Neuronal stem cell (in vitro differentiated cells): ENCODE data around the gene CTAGE9.

Experiments
- DNase-seq: peaks from one replicate; pipeline ENCODE4 v3.0.0-alpha.2; 2013; ENCODE audit warnings: low spot score
- H2AFZ ChIP-seq: one replicate; pipeline ENCODE4 v1.6.1; 2013; ENCODE audit warnings: mild to moderate bottlenecking, low read length, inconsistent platforms
- H2AK5ac ChIP-seq: 2 replicates; pipeline ENCODE4 v1.6.1; 2013; ENCODE audit warnings: low read depth, mild to moderate bottlenecking, inconsistent platforms, low read length, moderate library complexity, mixed read lengths
- H2BK120ac ChIP-seq: 2 replicates; pipeline ENCODE4 v1.6.1; 2013; ENCODE audit warnings: low read depth, mild to moderate bottlenecking, inconsistent platforms, low read length, moderate library complexity, mixed read lengths
- H2BK12ac ChIP-seq: one replicate; pipeline ENCODE4 v1.6.1; 2013; ENCODE audit warnings: low read length, inconsistent platforms
- H2BK15ac ChIP-seq: 2 replicates; pipeline ENCODE4 v1.6.1; 2013; ENCODE audit warnings: mild to moderate bottlenecking, low read length, inconsistent platforms, mixed read lengths
- H2BK5ac ChIP-seq: one replicate; pipeline ENCODE4 v1.6.1; 2013; ENCODE audit warnings: inconsistent platforms, mild to moderate bottlenecking, low read length, moderate library complexity
- H3K14ac ChIP-seq: one replicate; pipeline ENCODE4 v1.6.1; 2013; ENCODE audit warnings: low read length, inconsistent platforms
- H3K18ac ChIP-seq: 2 replicates; pipeline ENCODE4 v1.6.1; 2013; ENCODE audit warnings: low read length, inconsistent platforms
- H3K23ac ChIP-seq: 2 replicates; pipeline ENCODE4 v1.6.1; 2013; ENCODE audit warnings: low read depth, mild to moderate bottlenecking, mixed read lengths, low read length, inconsistent platforms; ENCODE audit not compliant: poor library complexity
- H3K27ac ChIP-seq: replicated peaks from 3 replicates; pipeline ENCODE4 v1.5.1; 2013; ENCODE audit warnings: low read length, inconsistent platforms
- H3K27me3 ChIP-seq, 3 experiments: 2 replicates each; pipeline ENCODE4 v1.6.1; 2013; ENCODE audit warnings: low read length in 3 of 3, mild to moderate bottlenecking in 2 of 3, inconsistent platforms in 1 of 3, low read depth in 1 of 3, mixed read lengths in 1 of 3, moderate library complexity in 1 of 3; ENCODE audit not compliant: control insufficient read depth in 3 of 3, insufficient read depth in 3 of 3
- H3K36me3 ChIP-seq, 2 donors: replicated peaks in 1 of 2; 2 replicates each; pipeline ENCODE4 v1.6.1; 2013; ENCODE audit warnings: low read length in 2 of 2; ENCODE audit not compliant: control insufficient read depth in 2 of 2, insufficient read depth in 2 of 2
- H3K4ac ChIP-seq: 2 replicates; pipeline ENCODE4 v1.6.1; 2013; ENCODE audit warnings: inconsistent platforms, mild to moderate bottlenecking, low read length, moderate library complexity
- H3K4me1 ChIP-seq, 2 donors: 1 replicate in 1 of 2; 2 replicates in 1 of 2; pipeline ENCODE4 v1.6.1; 2013; ENCODE audit warnings: low read length in 2 of 2, low read depth in 1 of 2; ENCODE audit not compliant: control insufficient read depth in 2 of 2, insufficient read depth in 1 of 2
- H3K4me2 ChIP-seq: one replicate; pipeline ENCODE4 v1.6.1; 2013; ENCODE audit warnings: mild to moderate bottlenecking, low read length, inconsistent platforms; ENCODE audit not compliant: insufficient read depth, poor library complexity, severe bottlenecking
- H3K4me3 ChIP-seq, 2 donors: 2 replicates each; pipeline ENCODE4 v1.5.1; 2013; ENCODE audit warnings: low read length in 2 of 2, mild to moderate bottlenecking in 2 of 2, inconsistent platforms in 1 of 2, moderate library complexity in 1 of 2
- H3K79me1 ChIP-seq: one replicate; pipeline ENCODE4 v1.6.1; 2013; ENCODE audit warnings: low read depth, mild to moderate bottlenecking, inconsistent platforms, low read length, moderate library complexity
- H3K9ac ChIP-seq: one replicate; pipeline ENCODE4 v1.6.1; 2013; ENCODE audit warnings: mild to moderate bottlenecking, low read depth, low read length, inconsistent platforms; ENCODE audit not compliant: poor library complexity
- H3K9me3 ChIP-seq, 2 donors: replicated peaks in 1 of 2; 2 replicates each; pipeline versions ENCODE3 to v1.6.1; 2013; ENCODE audit warnings: low read length in 2 of 2, mild to moderate bottlenecking in 2 of 2, inconsistent platforms in 1 of 2, low read depth in 1 of 2, mixed read lengths in 1 of 2, moderate library complexity in 1 of 2; ENCODE audit not compliant: control insufficient read depth in 2 of 2, insufficient read depth in 1 of 2
- H4K8ac ChIP-seq: one replicate; pipeline ENCODE4 v1.6.1; 2013; ENCODE audit warnings: low read depth, mild to moderate bottlenecking, inconsistent platforms, low read length, moderate library complexity
- H4K91ac ChIP-seq: one replicate; pipeline ENCODE4 v1.6.1; 2013; ENCODE audit warnings: low read length, low read depth, mild to moderate bottlenecking, inconsistent platforms; ENCODE audit not compliant: poor library complexity
- WGBS, 2 donors: extraction: QIAGEN DNeasy Blood & Tissue Kit; methylation state at CpG; one replicate each; pipeline ENCODE4 v1.1.7; 2013; ENCODE audit warnings: missing lambda C conversion rate in 2 of 2, mixed read lengths in 1 of 2; ENCODE audit not compliant: insufficient read length in 2 of 2, insufficient replicate concordance in 1 of 2; ENCODE audit errors: extremely low coverage in 2 of 2; 5-methylcytosine and 5-hydroxymethylcytosine counted together

The CTAGE9 gene

GRCh38 chr6:131740161-131740560 lies 29.3 kb upstream of the CTAGE9 start:
- no peaks in the 10 kb centered on the region for H3K79me1 ChIP-seq
- H2AK5ac ChIP-seq, result no peak overlapping the region

DNA sequence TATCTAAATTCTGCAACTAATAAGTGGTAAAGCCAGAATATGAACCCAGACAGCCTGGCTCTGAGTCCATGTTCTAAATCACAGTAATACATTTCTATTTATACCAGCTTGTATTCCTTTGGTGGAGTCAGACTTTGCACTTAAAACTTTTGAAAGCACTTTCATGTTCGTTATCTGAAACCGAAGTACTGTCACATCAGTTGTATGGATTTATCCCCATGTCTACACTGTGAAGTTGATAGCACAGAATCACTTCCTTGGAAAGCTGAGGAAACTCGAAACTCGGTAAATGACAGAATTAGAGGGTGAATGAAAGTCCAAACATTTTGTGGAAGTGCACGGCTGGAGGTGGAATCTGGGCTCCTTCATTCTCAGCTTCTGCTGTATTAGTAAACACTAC lies 28.3 kb upstream of the CTAGE9 start:
- no CpG with 5 or more reads among the region's 5 CpGs for WGBS, 2 donors
- no peak overlapping the region for H3K4me2 ChIP-seq

More at GRCh38 chr6:131740161-131740560, 29.3 kb upstream of the CTAGE9 start:
- no peak overlapping the region for H2BK12ac ChIP-seq
- no peak overlapping the region for H3K4me2 ChIP-seq
- H2AFZ ChIP-seq, result no peak overlapping the region
- WGBS, 2 donors, result no CpG with 5 or more reads among the region's 4 CpGs
- H3K4me3 ChIP-seq, result no peak overlapping the region
- no peak overlapping the region for H4K91ac ChIP-seq
- no peaks in the 10 kb centered on the region for H3K36me3 ChIP-seq
- H3K14ac ChIP-seq, result no peak overlapping the region
- no peaks in the 10 kb centered on the region for H3K9me3 ChIP-seq
- H2BK15ac ChIP-seq, result no peak overlapping the region
- H3K18ac ChIP-seq, result no peak overlapping the region
- H3K9ac ChIP-seq, result no peak overlapping the region
- H3K27ac ChIP-seq, result no peak overlapping the region
- H3K4me1 ChIP-seq, result no peaks in the 10 kb centered on the region
- H4K8ac ChIP-seq, result no peak overlapping the region
- no peak overlapping the region for H3K23ac ChIP-seq
- no peak for DNase-seq
- no peak overlapping the region for H3K4ac ChIP-seq
- H2BK5ac ChIP-seq, result no peak overlapping the region
- no peak overlapping the region for H2BK120ac ChIP-seq
- no peaks in the 10 kb centered on the region for H3K27me3 ChIP-seq

DNA sequence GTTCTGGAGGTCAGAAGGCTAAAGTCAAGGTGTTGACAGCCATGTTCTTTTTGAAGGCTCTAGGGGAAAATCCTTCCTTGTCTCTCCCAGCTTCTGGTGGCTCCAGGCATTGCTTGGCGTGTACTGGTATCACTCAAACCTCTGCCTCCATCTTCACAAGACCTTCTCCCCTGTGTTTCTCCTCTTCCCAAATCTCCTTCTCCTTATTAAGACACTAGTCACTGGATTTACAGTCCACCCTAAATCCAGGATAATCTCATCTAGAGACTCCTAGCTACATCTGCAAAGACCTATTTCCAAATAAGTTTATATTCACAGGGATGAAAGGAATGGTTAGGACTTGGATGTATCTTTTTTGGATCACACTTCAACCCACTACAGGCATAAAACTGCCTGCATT lies 26.0 kb upstream of the CTAGE9 start:
- no peak overlapping the region for H3K4me3 ChIP-seq
- no peak overlapping the region for H2AK5ac ChIP-seq
- no peak overlapping the region for H3K23ac ChIP-seq

More for the DNA sequence above, 28.3 kb upstream of the CTAGE9 start:
- H4K91ac ChIP-seq, result no peak overlapping the region
- H3K14ac ChIP-seq, result no peak overlapping the region
- H3K27me3 ChIP-seq, result no peaks in the 10 kb centered on the region
- no peaks in the 10 kb centered on the region for H3K36me3 ChIP-seq
- H3K4ac ChIP-seq, result no peak overlapping the region
- H2BK120ac ChIP-seq, result no peak overlapping the region
- H2AFZ ChIP-seq, result no peak overlapping the region
- DNase-seq, result no peak
- no peak overlapping the region for H2BK15ac ChIP-seq
- H3K4me3 ChIP-seq, result no peak overlapping the region
- no peak overlapping the region for H2AK5ac ChIP-seq
- H3K4me1 ChIP-seq, result no peaks in the 10 kb centered on the region
- H2BK5ac ChIP-seq, result no peak overlapping the region
- H3K18ac ChIP-seq, result no peak overlapping the region
- H3K9ac ChIP-seq, result no peak overlapping the region
- H3K27ac ChIP-seq, result no peak overlapping the region
- no peaks in the 10 kb centered on the region for H3K79me1 ChIP-seq
- H3K9me3 ChIP-seq, result no peaks in the 10 kb centered on the region
- H4K8ac ChIP-seq, result no peak overlapping the region
- no peak overlapping the region for H2BK12ac ChIP-seq
- no peak overlapping the region for H3K23ac ChIP-seq

DNA sequence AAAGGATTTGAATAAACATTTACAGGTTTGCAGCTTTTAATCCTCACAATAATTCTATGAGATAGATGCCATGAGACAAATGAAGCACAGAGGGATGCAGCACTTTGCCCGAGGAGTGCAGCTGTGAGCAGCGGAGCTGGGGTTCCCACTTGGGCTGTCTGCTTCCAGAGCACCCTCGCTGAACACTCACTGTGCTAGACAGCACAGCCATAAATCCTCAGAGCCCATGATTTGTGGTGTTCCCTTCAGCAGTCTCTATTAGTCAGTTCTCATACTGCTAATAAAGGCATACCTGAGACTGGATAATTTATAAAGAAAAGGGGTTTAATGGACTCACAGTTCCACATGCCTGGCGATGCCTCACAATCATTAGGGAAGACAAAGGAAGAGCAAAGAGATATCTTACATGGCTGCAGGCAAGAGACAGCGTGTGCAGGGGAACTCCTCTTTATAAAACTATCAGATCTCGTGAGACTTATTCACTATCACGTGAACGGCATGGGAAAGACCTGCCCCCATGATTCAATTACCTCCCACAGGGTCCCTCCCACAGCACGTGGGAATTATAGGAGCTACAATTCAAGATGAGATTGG lies 25.3 kb upstream of the CTAGE9 start:
- H3K4me3 ChIP-seq, result no peak overlapping the region

More for the DNA sequence above, 26.0 kb upstream of the CTAGE9 start:
- Histone ChIP-seq H3K9ac (no peak overlapping the region), H3K36me3 (no peaks in the 10 kb centered on the region), H3K9me3 (no peaks in the 10 kb centered on the region), H2BK5ac (no peak overlapping the region), H3K4ac (no peak overlapping the region), H4K91ac (no peak overlapping the region), H3K79me1 (no peaks in the 10 kb centered on the region), H2BK12ac (no peak overlapping the region), H2BK15ac (no peak overlapping the region), H3K18ac (no peak overlapping the region), H3K27me3 (no peaks in the 10 kb centered on the region), H2BK120ac (no peak overlapping the region), H2AFZ (no peak overlapping the region), H3K27ac (no peak overlapping the region), H3K14ac (no peak overlapping the region), H3K4me1 (no peaks in the 10 kb centered on the region), H3K4me2 (no peak overlapping the region), H4K8ac (no peak overlapping the region)
- DNase-seq, result no peak
- WGBS, 2 donors, result no CpG with 5 or more reads among the region's 1 CpG

More for the DNA sequence above, 25.3 kb upstream of the CTAGE9 start:
- H3K4ac ChIP-seq, result no peak overlapping the region
- no peak overlapping the region for H2BK12ac ChIP-seq
- H3K4me2 ChIP-seq, result no peak overlapping the region
- H3K9ac ChIP-seq, result no peak overlapping the region
- no peak for DNase-seq
- H3K79me1 ChIP-seq, result no peaks in the 10 kb centered on the region
- H2BK120ac ChIP-seq, result no peak overlapping the region
- WGBS, 2 donors, result no CpG with 5 or more reads among the region's 9 CpGs
- H3K4me1 ChIP-seq, result no peaks in the 10 kb centered on the region
- H2AFZ ChIP-seq, result peak overlapping the region; percentile 25
- H2BK5ac ChIP-seq, result no peak overlapping the region
- no peak overlapping the region for H4K91ac ChIP-seq
- H3K14ac ChIP-seq, result no peak overlapping the region
- no peaks in the 10 kb centered on the region for H3K36me3 ChIP-seq
- H4K8ac ChIP-seq, result no peak overlapping the region
- H3K23ac ChIP-seq, result no peak overlapping the region
- H3K27me3 ChIP-seq, result no peaks in the 10 kb centered on the region
- H3K18ac ChIP-seq, result no peak overlapping the region
- H3K27ac ChIP-seq, result no peak overlapping the region
- H2AK5ac ChIP-seq, result no peak overlapping the region
- H2BK15ac ChIP-seq, result no peak overlapping the region
- no peaks in the 10 kb centered on the region for H3K9me3 ChIP-seq
